Measurements from ENCODE around the gene DPYSL5. TPM values are rescaled to one million over a fixed set of nuclear protein-coding genes. Genes with fewer than 3 reads are reported as not detected.

Gene DPYSL5
- total and polyA plus RNA-seq, 2 donors (not counting 3 experiments of a cell fraction or from before 2014, with no cell fraction given), result not detected

GRCh38 chr2:26901326-26902183 lies 53.6 kb downstream of the DPYSL5 start:
- BruUV-seq (replicated peaks), result no TSS peak
- no peaks in the 10 kb centered on the region for H3K9me3 ChIP-seq (replicated peaks; ENCODE audit: control insufficient read depth, insufficient read depth, low read length)
- no peaks in the 10 kb centered on the region for H3K9me1 ChIP-seq (replicated peaks; ENCODE audit: control insufficient read depth, extremely low read depth, insufficient read depth, low read length)
- H3K4me3 ChIP-seq (replicated peaks in 1 of 3; ENCODE audit: insufficient read depth in 1 of 3, low read depth in 1 of 3, low read length in 3 of 3), result no peak overlapping the region
- dilution Hi-C loops (cut with MboI; ENCODE audit: extremely low pct_ligation_motif_present, low sequenced_read_pairs) (no loop called here), intact Hi-C loops (cut with micrococcal nuclease) (loop anchor here (10.0 kb wide), 1 partner anchor 1253 kb away; no protein-coding TSS in a partner anchor)
- CTCF ChIA-PET, result interaction anchor here (1.4 to 1.8 kb wide), 2 partner anchors 9 to 56 kb away, joined by 3 to 4 read pairs; no protein-coding TSS in a partner anchor
- POLR2A ChIA-PET, result no interaction called here
- no peak overlapping the region for H2AFZ ChIP-seq (ENCODE audit: low read depth, low read length)
- no peak for DNase-seq (ENCODE audit: low read depth, low spot score)
- FAIRE-seq, result no peak
- no peak for TF ChIP-seq EZH2 (IDR thresholded peaks at IDR 0.05; ENCODE audit: borderline replicate concordance, low read depth, low read length, severe bottlenecking)
- TF ChIP-seq JUN (IDR thresholded peaks at IDR 0.05; ENCODE audit: borderline replicate concordance, insufficient read depth, insufficient read length, low read depth), result no peak
- peaks cover 11 to 12% of the 10 kb centered on the region in 2 experiments for H3K27me3 ChIP-seq (ENCODE audit: control insufficient read depth in 2 of 2, insufficient read depth in 2 of 2, low read length in 2 of 2)
- no peak overlapping the region for H3K27ac ChIP-seq (ENCODE audit: insufficient read depth, low read depth, low read length)
- no peaks in the 10 kb centered on the region for H3K4me1 ChIP-seq (ENCODE audit: control insufficient read depth, extremely low read depth, insufficient read depth, low read length)
- H4K20me1 ChIP-seq (replicated peaks; ENCODE audit: control insufficient read depth, extremely low read depth, insufficient read depth, low read length), result no peaks in the 10 kb centered on the region
- no peak overlapping the region for H3K9ac ChIP-seq (replicated peaks; ENCODE audit: extremely low read depth, insufficient read depth, low read length)
- no peaks in the 10 kb centered on the region for H3K79me2 ChIP-seq (ENCODE audit: control insufficient read depth, insufficient read depth, low read length)
- H3K36me3 ChIP-seq (ENCODE audit: control insufficient read depth in 2 of 2, extremely low read depth in 1 of 2, insufficient read depth in 2 of 2, low read length in 2 of 2), result no peaks in the 10 kb centered on the region
- no peak overlapping the region for H3K4me2 ChIP-seq (ENCODE audit: insufficient read depth, low read length)

- intact Hi-C loops (cut with micrococcal nuclease), result loop anchor here (10.0 kb wide), 1 partner anchor 1251 kb away; no protein-coding TSS in a partner anchor
- H3K27me3 ChIP-seq (ENCODE audit: control insufficient read depth in 2 of 2, insufficient read depth in 2 of 2, low read length in 2 of 2), result peaks cover 7 to 9% of the 10 kb centered on the region in 2 experiments
Observed at GRCh38 chr2:26903676-26904075, 55.7 kb downstream of the DPYSL5 start.

More at GRCh38 chr2:26903676-26904075, 55.7 kb downstream of the DPYSL5 start:
- CTCF ChIA-PET, result interaction anchor here (1.6 kb wide), 1 partner anchor 19 kb away, joined by 3 read pairs; no protein-coding TSS in a partner anchor
- H3K9me1 ChIP-seq (replicated peaks; ENCODE audit: control insufficient read depth, extremely low read depth, insufficient read depth, low read length), result no peaks in the 10 kb centered on the region
- no peak overlapping the region for H3K27ac ChIP-seq (ENCODE audit: insufficient read depth, low read depth, low read length)
- dilution Hi-C loops (cut with MboI; ENCODE audit: extremely low pct_ligation_motif_present, low sequenced_read_pairs), result no loop called here
- no peaks in the 10 kb centered on the region for H3K79me2 ChIP-seq (ENCODE audit: control insufficient read depth, insufficient read depth, low read length)
- DNase-seq (ENCODE audit: low read depth, low spot score), result no peak
- H4K20me1 ChIP-seq (replicated peaks; ENCODE audit: control insufficient read depth, extremely low read depth, insufficient read depth, low read length), result no peaks in the 10 kb centered on the region
- no peak overlapping the region for H3K4me3 ChIP-seq (replicated peaks in 1 of 3; ENCODE audit: insufficient read depth in 1 of 3, low read depth in 1 of 3, low read length in 3 of 3)
- no peaks in the 10 kb centered on the region for H3K36me3 ChIP-seq (ENCODE audit: control insufficient read depth in 2 of 2, extremely low read depth in 1 of 2, insufficient read depth in 2 of 2, low read length in 2 of 2)
- no peak overlapping the region for H2AFZ ChIP-seq (ENCODE audit: low read depth, low read length)
- H3K4me2 ChIP-seq (ENCODE audit: insufficient read depth, low read length), result no peak overlapping the region
- no peak for FAIRE-seq
- H3K4me1 ChIP-seq (ENCODE audit: control insufficient read depth, extremely low read depth, insufficient read depth, low read length), result no peaks in the 10 kb centered on the region
- no TSS peak for BruUV-seq (replicated peaks)
- no peak overlapping the region for H3K9ac ChIP-seq (replicated peaks; ENCODE audit: extremely low read depth, insufficient read depth, low read length)
- POLR2A ChIA-PET, result no interaction called here
- TF ChIP-seq FOS (IDR thresholded peaks at IDR 0.05; ENCODE audit: borderline replicate concordance, insufficient read depth, low read length) (no peak), POLR2A (IDR thresholded peaks at IDR 0.05; ENCODE audit: low read depth, low read length) (no peak), MAX (IDR thresholded peaks at IDR 0.05; ENCODE audit: insufficient read depth, insufficient read length) (no peak), POLR2AphosphoS5 (IDR thresholded peaks at IDR 0.05; ENCODE audit: insufficient read depth, low read depth, low read length) (no peak), GATA2 (IDR thresholded peaks at IDR 0.05; ENCODE audit: insufficient read depth, insufficient read length, low read depth, low read length) (no peak), MYC (IDR thresholded peaks at IDR 0.05; ENCODE audit: low read depth, low read length) (no peak), JUN (IDR thresholded peaks at IDR 0.05; ENCODE audit: borderline replicate concordance, insufficient read depth, insufficient read length, low read depth) (no peak), EZH2 (IDR thresholded peaks at IDR 0.05; ENCODE audit: borderline replicate concordance, low read depth, low read length, severe bottlenecking) (no peak), CTCF (IDR thresholded peaks at IDR 0.05; ENCODE audit: extremely low read depth in 1 of 2, insufficient read depth in 1 of 2, low read depth in 1 of 2, low read length in 2 of 2) (no peak)
- H3K9me3 ChIP-seq (replicated peaks; ENCODE audit: control insufficient read depth, insufficient read depth, low read length), result no peaks in the 10 kb centered on the region
